Colon (tissue), 2 donors: Measurements from ENCODE around the gene FAM151A.
A peak's percentile ranks its signal among the peaks of the same experiment; 100 is the strongest.

Experiments used
- FAIRE-seq: peaks from 2 replicates; lab custom pipeline; 2012; peaks lifted over from hg19 to GRCh38; lab: Jason Lieb, UNC
- donor health status: control.
- donor health status: control.

FAM151A gene

DNA sequence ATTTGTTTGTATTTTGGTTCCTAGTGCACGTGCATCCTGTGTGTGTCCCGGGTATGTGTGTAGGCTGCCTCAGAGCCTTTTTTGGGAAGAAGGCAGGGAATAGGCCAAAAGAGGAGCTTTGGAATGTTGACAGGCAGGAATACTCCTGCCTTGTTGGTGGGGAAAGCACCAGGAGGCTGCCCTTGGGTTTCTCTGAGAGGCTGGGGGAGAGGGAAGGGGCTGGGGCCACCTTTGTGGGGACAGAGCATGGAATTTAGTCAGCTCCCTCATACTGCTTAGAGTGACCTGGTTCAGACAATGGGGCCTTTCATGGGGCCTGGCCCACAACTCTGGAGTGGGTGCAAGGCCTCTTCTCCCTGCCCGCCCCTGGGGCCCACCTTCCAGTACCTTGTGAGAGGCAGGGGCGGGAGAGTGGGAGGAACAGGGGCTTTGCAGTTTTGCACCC lies 44.0 kb downstream of the FAM151A start:
- no peak for FAIRE-seq

DNA sequence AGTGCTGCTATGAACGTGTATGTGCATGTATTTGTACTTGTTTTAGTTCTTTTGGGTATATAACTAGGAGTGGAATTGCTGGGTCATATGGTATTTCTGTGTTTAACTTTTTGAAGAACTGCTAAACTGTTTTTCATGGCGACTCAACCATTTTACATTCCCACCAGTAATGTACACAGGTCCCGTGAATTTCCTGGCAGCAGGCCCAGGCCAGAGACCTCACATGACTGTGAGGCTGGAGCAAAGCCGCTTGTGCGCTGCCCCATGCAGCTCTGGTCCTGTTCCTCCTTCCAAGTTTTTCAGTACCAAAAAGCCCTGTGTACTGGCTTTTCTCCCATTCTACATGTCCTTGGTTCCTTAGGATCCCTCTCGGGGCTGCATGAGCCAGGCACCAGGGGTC lies 45.7 kb downstream of the FAM151A start:
- no peak for FAIRE-seq

- FAIRE-seq, result no peak
These were observed 47.6 kb downstream of the FAM151A start for GRCh38 chr1:54575605-54576290.

GRCh38 chr1:54575161-54575560 lies 48.2 kb downstream of the FAM151A start:
- FAIRE-seq, result no peak

- FAIRE-seq, result no peak
These were observed 49.1 kb downstream of the FAM151A start for GRCh38 chr1:54574158-54574778.

DNA sequence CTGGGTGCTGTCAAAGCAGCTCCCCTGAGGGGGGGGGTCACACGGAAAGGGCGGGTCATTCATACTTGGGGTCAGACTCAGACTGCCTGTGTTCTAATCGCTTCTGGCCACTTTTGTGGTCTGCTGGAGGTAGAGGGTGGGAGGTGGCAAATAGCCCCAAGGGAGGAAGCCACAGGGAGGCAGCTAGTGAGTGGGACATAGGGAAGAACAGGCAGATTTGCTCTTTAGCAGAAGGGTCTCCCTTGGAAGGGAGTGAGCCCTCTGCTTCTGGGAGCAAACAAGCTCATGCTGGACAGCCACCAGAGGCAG lies 50.8 kb downstream of the FAM151A start:
- no peak for FAIRE-seq

GRCh38 chr1:54571803-54572541 lies 51.4 kb downstream of the FAM151A start:
- FAIRE-seq, result no peak

DNA sequence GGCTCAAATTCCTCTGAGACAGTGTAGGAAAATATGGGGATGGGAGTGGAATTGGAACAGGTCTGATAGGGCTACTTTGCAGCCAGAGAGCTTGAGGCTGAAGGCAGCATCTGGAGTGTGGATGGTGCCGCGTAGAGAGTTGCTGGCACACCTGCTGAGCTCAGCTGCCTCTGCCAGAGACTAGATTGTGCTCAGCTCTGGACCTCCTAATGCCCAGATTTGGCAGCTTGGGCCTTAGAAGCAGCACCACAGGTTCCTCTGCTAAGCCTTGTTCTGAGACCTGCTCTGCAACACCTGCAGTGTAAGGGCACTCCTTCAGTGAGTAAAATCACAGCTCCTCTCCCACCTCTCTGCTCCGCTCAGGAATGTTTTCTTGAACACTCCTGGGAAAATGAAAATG lies 52.0 kb downstream of the FAM151A start:
- no peak for FAIRE-seq

DNA sequence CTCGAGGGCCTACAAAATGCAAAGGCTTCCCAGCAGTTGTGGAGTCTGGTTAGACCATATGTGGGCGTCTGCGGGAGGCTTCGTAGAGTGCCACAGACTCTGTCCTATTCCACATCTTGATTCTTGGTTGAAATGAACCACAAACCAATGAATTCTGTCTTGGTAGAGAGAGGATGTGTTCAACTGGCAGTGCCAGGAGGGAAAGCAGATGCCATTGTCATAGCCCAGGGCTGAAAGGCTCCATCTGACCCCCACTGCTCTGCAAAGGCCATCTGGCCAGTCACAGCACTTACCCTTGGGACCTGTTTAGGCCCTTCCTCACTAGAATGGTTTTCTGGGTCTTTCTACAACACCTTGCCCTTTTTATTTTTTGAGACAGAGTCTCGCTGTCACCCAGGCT lies 53.2 kb downstream of the FAM151A start:
- no peak for FAIRE-seq

GRCh38 chr1:54569339-54569738 lies 54.0 kb downstream of the FAM151A start:
- FAIRE-seq, result no peak

DNA sequence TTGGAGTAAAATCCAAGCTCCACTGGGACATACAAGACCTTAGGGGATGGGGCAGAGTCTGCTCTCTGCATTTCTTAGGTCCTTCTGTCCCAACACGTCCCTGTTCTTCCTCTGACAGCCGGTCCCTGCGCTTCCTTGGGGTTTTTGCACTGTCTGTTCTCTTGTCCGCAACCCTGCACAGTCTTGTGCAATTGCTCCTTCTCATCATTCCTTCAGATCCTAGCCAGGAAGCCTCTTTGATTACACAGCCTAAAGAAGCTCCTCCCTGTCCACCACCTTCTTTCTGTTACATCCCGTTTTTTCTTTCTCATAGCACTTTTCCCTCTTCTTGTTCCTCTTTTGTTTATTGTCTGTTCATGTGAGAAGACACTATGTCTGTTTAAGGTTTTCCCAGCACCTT lies 55.4 kb downstream of the FAM151A start:
- FAIRE-seq, result no peak

DNA sequence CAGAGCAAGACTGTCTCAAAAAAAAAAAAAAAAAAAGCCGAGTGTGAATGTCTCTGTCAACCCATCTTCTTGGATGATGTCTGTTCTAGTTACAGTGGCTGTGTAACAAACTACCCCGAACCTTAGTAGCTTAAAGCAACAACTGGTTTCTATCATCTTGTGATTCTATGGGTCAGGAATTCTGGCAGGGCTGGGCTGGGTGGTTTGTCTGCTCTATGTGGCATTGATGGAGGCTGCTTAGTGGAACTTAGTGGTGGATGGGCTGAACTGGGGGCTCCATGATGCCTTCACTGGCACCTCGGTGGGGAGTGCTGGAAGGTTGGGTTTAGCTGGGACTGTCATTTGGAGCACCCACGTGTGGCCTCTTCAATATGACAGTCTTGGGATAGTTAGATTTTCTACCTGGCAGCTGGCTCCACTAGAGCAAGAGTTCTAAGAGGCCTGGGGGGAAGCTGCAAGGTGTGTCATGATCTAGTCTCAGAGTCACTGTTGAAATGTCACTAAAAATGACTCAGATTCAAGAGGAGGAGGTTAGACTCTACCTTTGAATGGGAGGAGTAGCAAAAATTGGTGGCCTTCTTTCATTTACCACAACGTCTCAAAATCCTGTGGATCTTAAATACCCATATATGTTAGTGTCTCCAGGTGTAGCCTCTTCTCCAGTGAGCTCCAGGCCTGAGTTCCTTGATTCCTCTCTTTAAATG lies 56.7 kb downstream of the FAM151A start:
- FAIRE-seq, result no peak

- FAIRE-seq, result no peak
These were observed 58.2 kb downstream of the FAM151A start for GRCh38 chr1:54565113-54565501.

- FAIRE-seq, result peak; percentile 10
These were observed 58.8 kb downstream of the FAM151A start for GRCh38 chr1:54564312-54565112.

- FAIRE-seq, result no peak
These were observed 63.5 kb downstream of the FAM151A start for GRCh38 chr1:54559771-54560231.
